ENCODE measurements around the gene DICER1.

DICER1 gene

DNA sequence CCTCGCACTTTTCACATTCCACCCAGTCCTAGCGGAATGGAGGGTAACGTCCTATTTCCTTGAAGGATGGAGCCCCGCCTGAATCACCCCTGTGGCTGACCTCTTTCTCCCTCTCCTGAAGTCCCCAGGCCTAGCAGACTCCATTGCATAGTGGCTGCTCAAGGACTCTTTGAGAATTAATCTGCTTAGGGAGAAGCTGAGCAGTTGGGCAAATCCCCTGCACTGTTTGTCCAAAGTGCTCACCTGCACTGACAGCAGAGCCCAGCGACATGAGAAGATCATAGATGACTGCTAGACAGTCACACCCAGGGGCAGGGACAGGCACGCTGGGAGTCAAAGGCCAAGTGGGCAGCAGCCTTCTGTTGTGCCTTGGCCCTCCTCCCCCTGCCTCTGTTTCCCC lies 37.7 kb upstream of the DICER1 start:
- Mint-ChIP-seq H3K27me3 (ENCODE audit: low read depth) (peaks cover 7% of the 10 kb centered on the region), H3K36me3 (ENCODE audit: low read depth) (peaks cover 8% of the 10 kb centered on the region), H3K4me3 (no peak overlapping the region), H3K9me3 (no peaks in the 10 kb centered on the region), H3K4me1 (peaks cover 30% of the 10 kb centered on the region), H3K27ac (peak overlapping the region in 1 of 3 experiments; percentile 38)
- TF ChIP-seq, protein P1, sequence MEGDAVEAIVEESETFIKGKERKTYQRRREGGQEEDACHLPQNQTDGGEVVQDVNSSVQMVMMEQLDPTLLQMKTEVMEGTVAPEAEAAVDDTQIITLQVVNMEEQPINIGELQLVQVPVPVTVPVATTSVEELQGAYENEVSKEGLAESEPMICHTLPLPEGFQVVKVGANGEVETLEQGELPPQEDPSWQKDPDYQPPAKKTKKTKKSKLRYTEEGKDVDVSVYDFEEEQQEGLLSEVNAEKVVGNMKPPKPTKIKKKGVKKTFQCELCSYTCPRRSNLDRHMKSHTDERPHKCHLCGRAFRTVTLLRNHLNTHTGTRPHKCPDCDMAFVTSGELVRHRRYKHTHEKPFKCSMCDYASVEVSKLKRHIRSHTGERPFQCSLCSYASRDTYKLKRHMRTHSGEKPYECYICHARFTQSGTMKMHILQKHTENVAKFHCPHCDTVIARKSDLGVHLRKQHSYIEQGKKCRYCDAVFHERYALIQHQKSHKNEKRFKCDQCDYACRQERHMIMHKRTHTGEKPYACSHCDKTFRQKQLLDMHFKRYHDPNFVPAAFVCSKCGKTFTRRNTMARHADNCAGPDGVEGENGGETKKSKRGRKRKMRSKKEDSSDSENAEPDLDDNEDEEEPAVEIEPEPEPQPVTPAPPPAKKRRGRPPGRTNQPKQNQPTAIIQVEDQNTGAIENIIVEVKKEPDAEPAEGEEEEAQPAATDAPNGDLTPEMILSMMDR (IDR thresholded peaks at IDR 0.05; ENCODE audit: unreplicated experiment in 3 of 3), result no peak

DNA sequence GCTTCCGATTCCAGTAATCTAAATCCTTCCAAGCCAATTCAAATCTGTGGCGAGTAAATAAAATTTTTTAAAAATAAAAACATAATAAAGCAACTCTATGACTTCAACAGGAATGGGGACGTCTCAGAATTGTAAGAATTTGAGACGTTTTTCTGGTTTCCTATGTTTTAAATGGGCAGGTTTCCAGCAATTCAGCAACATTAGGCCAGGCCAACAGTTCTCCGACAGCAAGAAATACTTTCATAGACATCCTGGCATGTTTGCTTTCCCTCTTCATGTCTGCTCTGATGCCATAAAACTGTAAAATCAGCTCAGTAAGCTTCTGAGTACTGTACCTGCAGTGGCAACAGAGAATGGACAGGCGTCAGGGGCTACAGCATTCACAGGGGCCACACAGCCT lies 35.8 kb upstream of the DICER1 start:
- Mint-ChIP-seq H3K4me1 (peaks cover 47% of the 10 kb centered on the region), H3K4me3 (no peak overlapping the region), H3K36me3 (ENCODE audit: low read depth) (peaks cover 19% of the 10 kb centered on the region), H3K27ac (peak overlapping the region in 2 of 3 experiments; percentile 65 to 68), H3K9me3 (peaks cover 9% of the 10 kb centered on the region), H3K27me3 (ENCODE audit: low read depth) (peaks cover 7% of the 10 kb centered on the region)
- TF ChIP-seq, protein P1 (IDR thresholded peaks at IDR 0.05; ENCODE audit: unreplicated experiment in 3 of 3), result no peak

DNA sequence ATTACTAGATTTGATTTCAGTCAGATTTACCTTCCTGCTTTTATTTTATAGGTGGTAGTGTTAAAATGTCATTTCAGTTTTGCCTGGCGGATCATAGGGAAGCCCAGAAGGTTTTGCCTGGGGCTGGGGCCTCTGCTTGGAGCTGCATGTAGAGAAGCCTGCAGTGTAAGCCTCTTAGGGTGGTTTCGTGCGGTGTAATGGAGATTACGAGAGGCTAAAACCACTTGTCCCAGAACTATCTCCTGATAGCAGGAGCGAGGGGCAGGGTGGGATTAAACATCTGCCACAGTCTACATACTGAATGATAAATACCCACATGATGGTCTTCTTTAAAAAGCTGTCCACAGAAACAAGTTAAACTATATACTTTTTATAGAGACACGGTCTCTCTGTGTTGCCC lies 35.0 kb upstream of the DICER1 start:
- TF ChIP-seq, protein P1 (IDR thresholded peaks at IDR 0.05; ENCODE audit: unreplicated experiment in 3 of 3), result no peak
- H3K36me3 Mint-ChIP-seq (ENCODE audit: low read depth), result peaks cover 24% of the 10 kb centered on the region
- no peak overlapping the region for H3K4me3 Mint-ChIP-seq
- peaks cover 7% of the 10 kb centered on the region for H3K27me3 Mint-ChIP-seq (ENCODE audit: low read depth)
- H3K27ac Mint-ChIP-seq, result peak overlapping the region in 1 of 3 experiments; percentile 46
- peaks cover 50% of the 10 kb centered on the region for H3K4me1 Mint-ChIP-seq
- peaks cover 11% of the 10 kb centered on the region for H3K9me3 Mint-ChIP-seq

DNA sequence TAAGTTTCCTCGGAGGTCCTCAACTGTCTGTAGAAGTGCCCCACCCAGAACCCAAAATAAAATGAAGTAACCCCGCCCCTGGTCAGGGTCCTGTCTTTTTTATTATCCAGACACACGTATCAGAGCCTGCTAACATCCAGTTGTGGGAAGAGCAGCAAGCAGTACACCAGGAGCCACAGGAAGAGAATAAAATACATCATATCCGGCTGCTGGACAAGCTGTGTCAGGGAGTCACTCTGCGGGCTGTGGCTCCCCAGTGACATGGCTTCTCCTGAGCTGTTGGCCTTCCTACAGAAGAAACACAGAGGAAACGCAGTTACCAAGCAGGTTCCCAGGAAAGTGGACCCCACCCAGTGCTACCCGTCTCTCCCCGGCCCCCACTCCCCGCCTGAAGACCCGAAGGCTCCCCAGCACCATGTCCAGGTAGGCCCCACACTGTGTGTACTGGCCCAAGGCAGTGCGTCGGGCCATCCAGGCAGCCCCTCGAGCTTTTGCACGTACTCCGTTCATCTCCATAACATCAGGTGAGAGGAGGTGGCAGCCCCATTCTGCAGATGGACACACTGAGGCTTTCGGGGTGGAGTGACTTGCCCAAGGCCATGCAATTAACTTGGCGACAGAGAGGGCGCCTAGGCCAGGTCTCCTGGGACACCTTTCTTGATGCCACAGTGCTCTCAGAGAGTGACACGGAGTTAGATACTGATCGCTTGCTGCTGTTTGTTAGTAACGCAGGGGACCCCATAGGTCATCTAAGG lies 34.3 kb upstream of the DICER1 start:
- H3K9me3 Mint-ChIP-seq, result peaks cover 16% of the 10 kb centered on the region

DNA sequence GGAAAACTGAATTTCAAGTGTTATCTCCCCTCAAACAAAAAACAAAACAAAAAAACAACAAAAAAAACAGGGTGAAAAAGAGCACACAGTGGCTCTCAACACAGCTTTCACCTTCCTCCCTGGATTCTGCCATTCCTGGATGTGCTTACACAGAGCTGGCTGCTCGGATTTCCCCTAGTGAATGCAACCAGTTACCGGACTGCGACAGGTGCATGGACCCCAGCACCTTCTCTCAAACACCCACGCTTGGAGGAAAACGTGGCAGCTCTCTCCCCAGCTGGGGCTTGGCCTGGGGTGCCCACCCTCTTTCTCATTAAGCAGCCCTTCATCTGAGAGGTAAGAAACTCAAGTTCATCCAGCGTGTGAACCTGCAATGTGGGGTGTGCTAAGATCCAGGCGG lies 33.5 kb upstream of the DICER1 start:
- Mint-ChIP-seq H3K4me3 (no peak overlapping the region), H3K27ac (peak overlapping the region in 2 of 3 experiments; percentile 32 to 42), H3K4me1 (peaks cover 55% of the 10 kb centered on the region), H3K27me3 (ENCODE audit: low read depth) (peaks cover 3% of the 10 kb centered on the region), H3K36me3 (ENCODE audit: low read depth) (peaks cover 29% of the 10 kb centered on the region), H3K9me3 (peaks cover 16% of the 10 kb centered on the region)
- TF ChIP-seq, protein P1 (IDR thresholded peaks at IDR 0.05; ENCODE audit: unreplicated experiment in 3 of 3), result no peak

More for the DNA sequence above, 34.3 kb upstream of the DICER1 start:
- Mint-ChIP-seq H3K4me3 (no peak overlapping the region), H3K27me3 (ENCODE audit: low read depth) (peaks cover 9% of the 10 kb centered on the region), H3K27ac (peak overlapping the region in 1 of 3 experiments; percentile 32), H3K36me3 (ENCODE audit: low read depth) (peaks cover 29% of the 10 kb centered on the region), H3K4me1 (peaks cover 54% of the 10 kb centered on the region)
- TF ChIP-seq, protein P1 (IDR thresholded peaks at IDR 0.05; ENCODE audit: unreplicated experiment in 3 of 3), result no peak

All from nephron (organoid).